Activated T-helper 2 cell treated with anti-CD3 and anti-CD28 coated beads, Interferon-gamma antibody, Interleukin-2, Interleukin-4, amounts not matched to agents 10 μg/mL and 5 μg/mL and 100 μg/mL, durations not matched to agents 14 hours and 24 hours and 36 hours (primary cell): ENCODE data around the gene OR1E1. TPM values are rescaled to one million over a fixed set of nuclear protein-coding genes. Genes with fewer than 3 reads are reported as not detected.
"Not testable (repeated sequence)": the region's sequence is repeated elsewhere in the genome, so short reads cannot be mapped to it uniquely, and the experiment has no call there.

Experiments used
- DNase-seq: peaks from one replicate; pipeline ENCODE4 v3.0.0; 2021; ENCODE audit warnings: low spot score
- H3K27ac Mint-ChIP-seq: one replicate; pipeline ENCODE4 v1.8.0; 2021; ENCODE audit warnings: mixed read lengths
- H3K27me3 Mint-ChIP-seq: one replicate; pipeline ENCODE4 v1.8.0; 2021; ENCODE audit warnings: low read depth, mixed read lengths
- H3K36me3 Mint-ChIP-seq: one replicate; pipeline ENCODE4 v1.8.0; 2021; ENCODE audit warnings: low read depth, mixed read lengths
- H3K4me1 Mint-ChIP-seq: one replicate; pipeline ENCODE4 v1.8.0; 2021; ENCODE audit warnings: low read depth, mixed read lengths
- H3K4me3 Mint-ChIP-seq: one replicate; pipeline ENCODE4 v1.8.0; 2021; ENCODE audit warnings: low read depth, mild to moderate bottlenecking, moderate library complexity, mixed read lengths
- H3K9me3 Mint-ChIP-seq: one replicate; pipeline ENCODE4 v1.8.0; 2021; ENCODE audit warnings: mixed read lengths
- intact Hi-C: fragments of 100-400 bp; cut with micrococcal nuclease; formaldehyde crosslinking; loops from one replicate; pipeline ENCODE4 v1.15.1; 2023
- total RNA-seq: library from RNA; stranded (reverse); gene quantifications from 2 replicates; pipeline ENCODE4 v1.2.3, GENCODE V29; 2022

Gene OR1E1, protein sequence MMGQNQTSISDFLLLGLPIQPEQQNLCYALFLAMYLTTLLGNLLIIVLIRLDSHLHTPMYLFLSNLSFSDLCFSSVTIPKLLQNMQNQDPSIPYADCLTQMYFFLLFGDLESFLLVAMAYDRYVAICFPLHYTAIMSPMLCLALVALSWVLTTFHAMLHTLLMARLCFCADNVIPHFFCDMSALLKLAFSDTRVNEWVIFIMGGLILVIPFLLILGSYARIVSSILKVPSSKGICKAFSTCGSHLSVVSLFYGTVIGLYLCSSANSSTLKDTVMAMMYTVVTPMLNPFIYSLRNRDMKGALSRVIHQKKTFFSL
- not detected in 2 replicates for total RNA-seq

DNA sequence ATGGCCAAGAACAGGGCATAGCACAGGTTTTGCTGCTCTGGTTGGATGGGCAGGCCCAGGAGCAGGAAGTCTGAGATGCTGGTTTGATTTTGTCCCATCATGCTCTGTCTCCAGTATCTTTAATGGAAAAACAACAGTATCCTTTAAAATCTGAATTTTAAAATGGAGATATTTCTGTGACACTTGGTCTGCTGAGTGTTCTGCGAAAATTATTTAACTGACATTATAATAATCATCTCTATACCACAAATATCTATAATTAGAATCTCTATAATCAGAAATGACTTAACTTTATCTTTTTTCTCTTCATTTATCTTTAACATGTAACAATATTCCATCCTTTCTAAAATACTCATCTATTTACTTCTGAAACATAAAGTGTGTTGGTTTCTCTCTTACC, at the start of gene OR1E1:
TSS of gene OR1E1 (minus strand) at position 101 of the 400 bp plus-strand sequence. CDS start at position 101, 0 bp downstream.
- Mint-ChIP-seq H3K27me3 (no peaks in the 10 kb centered on the region), H3K27ac (no peak within 1 kb of the TSS), H3K9me3 (no peaks in the 10 kb centered on the region), H3K4me3 (no peak within 1 kb of the TSS), H3K4me1 (no peaks in the 10 kb centered on the region), H3K36me3 (no peaks in the 10 kb centered on the region)
- intact Hi-C loops, result no loop called here
- no peak for DNase-seq

DNA sequence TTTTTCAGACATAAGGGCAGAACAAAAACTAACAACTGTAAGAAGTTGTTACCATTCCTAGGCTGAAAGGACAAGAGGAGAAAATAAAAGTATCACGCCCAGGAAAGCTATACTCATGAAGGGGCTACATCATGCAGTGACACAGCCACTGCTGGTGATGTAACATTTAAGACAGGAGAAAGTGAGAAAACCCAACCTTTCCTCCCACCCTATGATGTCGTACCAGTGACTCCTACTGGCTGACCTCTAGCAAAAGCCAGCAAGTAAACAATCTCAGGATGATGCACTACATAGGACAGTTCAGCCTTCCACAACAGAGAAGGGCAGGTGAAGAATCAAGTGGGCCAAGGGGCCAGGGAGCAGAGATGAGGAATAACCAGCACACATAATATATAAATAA, 49.4 kb upstream of the OR1E1 start:
- Mint-ChIP-seq H3K4me3 (no peak overlapping the region), H3K27me3 (peaks cover 5% of the 10 kb centered on the region), H3K27ac (no peak overlapping the region), H3K36me3 (no peaks in the 10 kb centered on the region), H3K4me1 (no peaks in the 10 kb centered on the region), H3K9me3 (no peaks in the 10 kb centered on the region)
- intact Hi-C loops, result no loop called here
- DNase-seq, result no peak

DNA sequence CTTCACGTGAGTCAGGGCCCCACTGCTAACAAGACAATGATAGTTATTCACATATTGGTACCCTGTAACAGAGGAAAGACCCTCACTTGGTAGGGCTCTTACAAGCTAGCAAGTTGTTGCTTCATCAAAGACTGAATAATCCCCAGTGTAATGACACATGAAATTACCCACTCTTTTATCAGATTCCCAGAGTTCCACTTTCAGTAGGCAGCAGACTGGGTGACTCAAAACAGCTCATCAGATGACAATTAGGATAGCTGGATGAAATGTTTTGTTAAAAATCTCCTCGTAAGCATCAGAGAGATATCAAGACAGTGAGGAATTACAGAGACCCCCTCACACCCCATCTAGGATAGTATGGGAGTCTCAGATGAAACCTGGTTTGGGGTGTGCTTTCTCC, 42.2 kb upstream of the OR1E1 start:
- Mint-ChIP-seq H3K9me3 (no peaks in the 10 kb centered on the region), H3K4me3 (no peak overlapping the region), H3K36me3 (no peaks in the 10 kb centered on the region), H3K27me3 (peaks cover 8% of the 10 kb centered on the region), H3K27ac (no peak overlapping the region), H3K4me1 (no peaks in the 10 kb centered on the region)
- DNase-seq, result no peak
- intact Hi-C loops, result no loop called here

DNA sequence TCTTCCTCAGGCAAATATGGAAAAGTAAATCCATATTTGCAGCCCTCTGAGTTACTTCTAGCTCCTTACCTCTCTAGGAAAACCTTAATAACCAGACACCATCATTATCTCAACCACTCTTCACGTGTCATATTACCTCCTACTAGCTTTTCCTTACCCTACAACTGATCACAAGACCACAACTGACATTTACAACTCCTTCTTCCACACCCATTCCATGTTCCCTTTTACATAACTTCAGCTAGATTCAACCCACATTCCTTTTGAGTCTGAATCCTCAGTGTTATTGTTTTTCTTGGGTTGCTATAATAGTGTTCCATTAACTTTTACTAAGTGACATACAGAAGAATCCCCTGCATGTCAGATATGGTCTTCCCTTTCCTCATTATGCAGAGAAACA, 40.2 kb upstream of the OR1E1 start:
- intact Hi-C loops, result no loop called here
- Mint-ChIP-seq H3K27me3 (peaks cover 5% of the 10 kb centered on the region), H3K27ac (no peak overlapping the region), H3K9me3 (no peaks in the 10 kb centered on the region), H3K36me3 (no peaks in the 10 kb centered on the region), H3K4me1 (no peaks in the 10 kb centered on the region), H3K4me3 (no peak overlapping the region)
- DNase-seq, result no peak

DNA sequence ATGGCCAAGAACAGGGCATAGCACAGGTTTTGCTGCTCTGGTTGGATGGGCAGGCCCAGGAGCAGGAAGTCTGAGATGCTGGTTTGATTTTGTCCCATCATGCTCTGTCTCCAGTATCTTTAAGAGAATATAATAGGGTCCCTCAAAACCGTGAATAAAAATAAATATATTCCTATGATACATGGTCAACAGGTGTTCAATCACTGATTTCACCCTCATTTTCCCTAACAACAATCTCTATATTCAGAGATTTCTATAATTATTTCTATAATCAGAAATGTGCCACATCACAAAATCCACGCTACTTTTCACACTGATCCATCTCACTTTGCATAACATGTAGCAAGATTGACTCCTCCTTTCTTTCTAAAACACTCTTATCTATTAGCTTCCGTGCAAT, 35.5 kb upstream of the OR1E1 start, which contains the start of gene OR1E2:
TSS of gene OR1E2 (minus strand) at position 101 of the 400 bp plus-strand sequence. CDS start at position 101, 0 bp downstream.
- H3K4me3 Mint-ChIP-seq, result no peak within 1 kb of the TSS
- no peaks in the 10 kb centered on the region for H3K4me1 Mint-ChIP-seq
- no peak for DNase-seq
- no peaks in the 10 kb centered on the region for H3K27me3 Mint-ChIP-seq
- intact Hi-C loops, result no loop called here
- no peaks in the 10 kb centered on the region for H3K9me3 Mint-ChIP-seq
- H3K27ac Mint-ChIP-seq, result no peak within 1 kb of the TSS
- H3K36me3 Mint-ChIP-seq, result no peaks in the 10 kb centered on the region

DNA sequence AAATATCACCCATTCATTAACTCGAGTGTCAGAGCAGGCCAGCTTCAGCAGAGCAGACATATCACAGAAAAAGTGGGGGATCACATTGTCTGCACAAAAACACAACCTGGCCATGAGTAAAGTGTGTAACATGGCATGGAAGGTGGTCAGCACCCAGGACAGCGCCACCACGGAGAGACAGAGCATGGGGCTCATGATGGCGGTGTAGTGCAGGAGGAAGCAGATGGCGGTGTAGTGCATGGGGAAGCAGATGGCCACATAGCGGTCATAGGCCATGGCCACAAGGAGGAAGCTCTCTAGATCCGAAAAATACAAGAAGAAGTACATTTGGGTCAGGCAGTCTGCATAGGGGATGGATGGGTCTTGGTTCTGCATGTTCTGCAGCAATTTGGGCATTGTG, 35.0 kb upstream of the OR1E1 start:
- intact Hi-C loops, H3K9me3 Mint-ChIP-seq, DNase-seq, H3K4me1 Mint-ChIP-seq, H3K36me3 Mint-ChIP-seq, H3K27me3 Mint-ChIP-seq, H3K4me3 Mint-ChIP-seq, H3K27ac Mint-ChIP-seq: not testable (repeated sequence)

DNA sequence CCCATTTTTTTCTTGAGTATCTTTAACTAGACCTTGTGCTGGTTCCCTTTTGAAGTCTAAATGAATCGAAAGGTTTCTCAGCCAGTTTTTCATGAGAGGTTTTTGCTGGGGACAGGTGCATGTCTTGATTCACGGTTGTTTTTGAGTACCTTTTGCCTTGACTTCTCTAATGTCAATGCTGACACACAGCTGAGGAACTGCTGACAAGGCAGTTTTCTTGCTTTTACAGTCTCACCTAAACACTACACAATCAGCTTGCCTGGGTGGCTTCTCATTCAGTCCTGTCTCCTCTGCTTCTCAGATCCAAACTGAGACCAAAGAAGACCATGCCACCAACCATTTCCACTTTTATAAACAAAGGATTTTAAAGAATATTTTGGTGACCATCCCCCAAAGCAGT, 20.0 kb upstream of the OR1E1 start:
- DNase-seq, result no peak
- H3K4me1 Mint-ChIP-seq, result no peaks in the 10 kb centered on the region
- H3K27ac Mint-ChIP-seq, result no peak overlapping the region
- no peaks in the 10 kb centered on the region for H3K36me3 Mint-ChIP-seq
- H3K27me3 Mint-ChIP-seq, result peaks cover 3% of the 10 kb centered on the region
- H3K9me3 Mint-ChIP-seq, result no peaks in the 10 kb centered on the region
- intact Hi-C loops, result no loop called here
- no peak overlapping the region for H3K4me3 Mint-ChIP-seq

DNA sequence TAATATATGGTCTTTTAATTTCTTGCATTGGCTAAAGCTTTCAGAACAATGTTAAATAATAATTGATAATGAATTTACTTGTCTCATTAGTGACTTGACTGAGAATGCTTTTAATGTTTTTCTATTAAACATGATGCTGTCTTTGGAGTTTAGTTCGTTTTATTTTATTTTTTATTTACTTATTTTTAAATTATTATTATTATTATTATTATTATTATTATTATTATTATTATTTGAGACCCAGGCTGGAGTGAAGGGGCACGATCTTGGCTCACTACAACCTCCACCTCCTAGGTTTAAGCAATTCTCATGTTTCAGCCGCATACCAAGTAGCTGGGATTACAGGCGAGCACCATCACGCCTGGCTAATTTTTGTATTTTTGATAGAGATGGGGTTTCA, 17.4 kb upstream of the OR1E1 start:
- no peak overlapping the region for H3K4me3 Mint-ChIP-seq
- DNase-seq, result no peak
- H3K27ac Mint-ChIP-seq, result no peak overlapping the region
- intact Hi-C loops, result no loop called here
- H3K27me3 Mint-ChIP-seq, result peaks cover 8% of the 10 kb centered on the region
- no peaks in the 10 kb centered on the region for H3K4me1 Mint-ChIP-seq
- no peaks in the 10 kb centered on the region for H3K36me3 Mint-ChIP-seq
- H3K9me3 Mint-ChIP-seq, result no peaks in the 10 kb centered on the region

DNA sequence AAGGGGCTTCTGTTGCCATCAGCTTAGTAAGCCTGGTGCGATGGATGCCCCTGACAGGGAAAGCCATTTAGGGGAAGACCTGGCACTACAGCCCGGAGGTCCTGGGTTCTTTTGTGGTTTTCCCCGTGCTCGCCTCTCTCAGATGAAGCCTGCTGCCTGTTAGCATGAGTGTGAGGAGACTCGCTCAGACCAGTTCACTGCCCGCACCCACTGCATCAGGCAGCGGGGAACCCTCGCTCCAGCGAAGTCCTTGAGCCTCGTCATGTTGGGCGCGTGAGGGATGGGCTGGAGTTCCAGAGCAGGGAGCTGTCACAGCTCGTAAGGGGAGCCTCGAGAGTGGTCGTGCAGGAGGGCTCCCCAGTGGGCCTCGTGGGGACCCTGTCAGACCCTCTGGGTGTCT, 14.0 kb upstream of the OR1E1 start:
- H3K4me3 Mint-ChIP-seq, H3K27me3 Mint-ChIP-seq, DNase-seq, H3K27ac Mint-ChIP-seq, H3K36me3 Mint-ChIP-seq, intact Hi-C loops, H3K4me1 Mint-ChIP-seq: not testable (repeated sequence)
- peaks cover 14% of the 10 kb centered on the region for H3K9me3 Mint-ChIP-seq

DNA sequence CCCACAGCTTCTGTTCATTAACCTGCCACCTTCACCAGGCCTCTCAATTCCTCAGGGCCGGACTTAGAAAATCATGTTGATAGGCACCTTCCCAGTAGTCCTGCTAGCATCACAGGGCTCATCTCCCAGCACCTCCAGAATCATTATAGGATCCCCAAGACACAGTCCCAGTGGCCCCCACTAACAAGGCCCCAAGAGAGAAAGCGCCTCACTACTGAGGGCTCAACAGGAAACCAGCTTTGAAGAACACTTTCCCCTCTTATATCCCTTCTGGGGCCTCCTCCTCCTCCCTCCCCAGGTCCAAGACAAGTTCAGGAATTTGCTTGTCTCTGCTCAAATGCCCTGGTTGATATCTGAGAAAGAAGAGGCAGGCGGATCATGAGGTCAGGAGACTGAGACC, 12.9 kb upstream of the OR1E1 start, which contains the start of gene OR3A3:
TSS of gene OR3A3 (plus strand) at position 301 of the 400 bp plus-strand sequence.
- peaks cover 14% of the 10 kb centered on the region for H3K9me3 Mint-ChIP-seq
- H3K27ac Mint-ChIP-seq, result no peak within 1 kb of the TSS
- no peaks in the 10 kb centered on the region for H3K4me1 Mint-ChIP-seq
- no peak within 1 kb of the TSS for H3K4me3 Mint-ChIP-seq
- intact Hi-C loops, result no loop called here
- H3K27me3 Mint-ChIP-seq, result peaks cover 5% of the 10 kb centered on the region
- no peaks in the 10 kb centered on the region for H3K36me3 Mint-ChIP-seq
- DNase-seq, result no peak

DNA sequence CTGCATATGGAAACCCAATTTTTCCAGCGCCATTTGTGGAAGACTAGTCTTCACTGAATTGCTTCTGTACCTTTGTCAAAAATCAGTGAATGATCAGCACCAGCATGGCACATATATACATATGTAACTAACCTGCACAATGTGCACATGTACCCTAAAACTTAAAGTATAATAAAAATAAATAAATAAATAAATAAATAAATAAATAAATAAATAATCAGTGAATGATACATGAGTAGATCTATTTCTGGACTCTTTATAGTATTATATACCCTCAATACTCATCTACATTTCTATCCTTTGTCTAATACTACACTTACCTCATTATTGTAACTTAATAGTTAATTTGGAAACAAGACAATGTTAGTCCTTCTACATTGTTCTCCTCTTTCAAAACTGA, 5.6 kb upstream of the OR1E1 start:
- peaks cover 14% of the 10 kb centered on the region for H3K9me3 Mint-ChIP-seq

DNA sequence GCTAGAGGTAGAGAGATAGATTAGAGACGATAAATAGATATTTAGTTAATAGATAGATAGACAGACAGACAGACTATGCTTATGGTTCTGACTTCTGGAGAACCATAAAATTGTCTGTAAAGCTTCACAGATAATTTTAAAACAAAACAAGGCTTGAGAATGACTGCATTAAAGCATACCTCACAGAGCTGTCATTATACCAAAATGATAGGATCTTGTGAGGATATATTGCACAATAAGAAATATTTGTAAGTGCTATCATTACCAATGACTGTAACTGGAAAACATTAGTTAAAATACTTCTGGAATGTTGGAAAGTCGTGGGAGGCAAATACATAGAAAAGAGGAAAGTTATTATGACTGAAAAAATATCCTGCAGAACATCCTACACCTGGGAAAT, 3.6 kb upstream of the OR1E1 start:
- H3K4me1 Mint-ChIP-seq, result no peaks in the 10 kb centered on the region
- DNase-seq, result no peak
- H3K9me3 Mint-ChIP-seq, result no peaks in the 10 kb centered on the region
- H3K36me3 Mint-ChIP-seq, result no peaks in the 10 kb centered on the region
- no peak overlapping the region for H3K4me3 Mint-ChIP-seq
- H3K27ac Mint-ChIP-seq, result no peak overlapping the region
- intact Hi-C loops, result no loop called here
- no peaks in the 10 kb centered on the region for H3K27me3 Mint-ChIP-seq

More for the DNA sequence above, 5.6 kb upstream of the OR1E1 start:
- H3K4me3 Mint-ChIP-seq, H3K27me3 Mint-ChIP-seq, intact Hi-C loops, H3K36me3 Mint-ChIP-seq, H3K27ac Mint-ChIP-seq, H3K4me1 Mint-ChIP-seq, DNase-seq: not testable (repeated sequence)

DNA sequence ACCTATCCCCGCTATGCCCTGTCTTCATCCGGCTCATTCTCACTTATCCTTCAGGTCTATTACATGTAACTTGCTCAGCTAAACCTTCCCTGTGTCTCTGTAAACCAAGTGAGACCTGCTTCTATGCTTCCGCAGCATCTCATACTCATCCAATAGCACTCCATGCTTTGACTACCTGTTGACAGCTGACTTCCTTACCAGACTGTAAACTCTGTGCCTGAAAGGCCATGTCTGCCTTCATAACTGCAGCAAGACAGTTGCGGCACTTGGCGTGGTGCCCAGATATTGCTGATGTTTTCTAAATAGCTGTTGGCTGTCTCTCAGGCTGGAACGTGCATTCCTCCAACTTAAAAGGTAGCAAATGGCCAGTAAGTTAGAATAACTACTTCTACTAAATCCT, 1.8 kb upstream of the OR1E1 start:
- no peak overlapping the region for H3K4me3 Mint-ChIP-seq
- no peak overlapping the region for H3K27ac Mint-ChIP-seq
- DNase-seq, result no peak
- H3K9me3 Mint-ChIP-seq, result no peaks in the 10 kb centered on the region
- no peaks in the 10 kb centered on the region for H3K27me3 Mint-ChIP-seq
- intact Hi-C loops, result no loop called here
- no peaks in the 10 kb centered on the region for H3K4me1 Mint-ChIP-seq
- no peaks in the 10 kb centered on the region for H3K36me3 Mint-ChIP-seq

DNA sequence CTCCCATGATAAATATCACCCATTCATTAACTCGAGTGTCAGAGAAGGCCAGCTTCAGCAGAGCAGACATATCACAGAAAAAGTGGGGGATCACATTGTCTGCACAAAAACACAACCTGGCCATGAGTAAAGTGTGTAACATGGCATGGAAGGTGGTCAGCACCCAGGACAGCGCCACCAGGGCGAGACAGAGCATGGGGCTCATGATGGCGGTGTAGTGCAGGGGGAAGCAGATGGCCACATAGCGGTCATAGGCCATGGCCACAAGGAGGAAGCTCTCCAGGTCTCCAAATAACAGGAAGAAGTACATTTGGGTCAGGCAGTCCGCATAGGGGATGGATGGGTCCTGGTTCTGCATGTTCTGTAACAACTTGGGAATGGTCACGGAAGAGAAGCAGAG, 409 bp downstream of the OR1E1 start:
- H3K4me3 Mint-ChIP-seq, H3K9me3 Mint-ChIP-seq, H3K36me3 Mint-ChIP-seq, intact Hi-C loops, H3K27me3 Mint-ChIP-seq, DNase-seq, H3K4me1 Mint-ChIP-seq, H3K27ac Mint-ChIP-seq: not testable (repeated sequence)
